A673 (cell line): ENCODE results near the gene GLS2.

ENCODE experiments used
- CTCF ChIP-seq: fragments of 300-800, 200-600 bp; sonication (generic); conservative IDR thresholded peaks from 2 replicates; pipeline ENCODE4 v1.5.1; 2017; ENCODE audit warnings: low read depth, mild to moderate bottlenecking, antibody characterized with exemption, low read length, moderate library complexity, mixed read lengths
- EZH2 ChIP-seq: fragments of 200-600 bp; sonication (generic); IDR thresholded peaks from 2 replicates; pipeline ENCODE4 v1.6.1; 2017; ENCODE audit warnings: borderline replicate concordance, low read depth, mild to moderate bottlenecking, mixed read lengths, antibody characterized with exemption, low read length; ENCODE audit not compliant: poor library complexity, severe bottlenecking

GRCh38 chr12:56537546-56537945 is 49.6 kb upstream of the GLS2 start:
- TF ChIP-seq CTCF (no peak), EZH2 (no peak)
